HepG2 (cell line): ENCODE measurements around the gene HKDC1. TPM values are rescaled to one million over a fixed set of nuclear protein-coding genes. Genes with fewer than 3 reads are reported as not detected.
"Not testable (repeated sequence)": the region's sequence is repeated elsewhere in the genome, so short reads cannot be mapped to it uniquely, and the experiment has no call there.

ENCODE experiments used
- ATAC-seq: fragments of 200-7000 bp; cut with Tn5 transposase; 3 replicates; pipeline ENCODE4 v1.9.1; 2020; ENCODE audit warnings: mild to moderate bottlenecking, moderate library complexity
- BruUV-seq: library from RNA; stranded (reverse); fragments of 400-500 nt; replicated peaks from 2 replicates; lab custom pipeline; 2021; lab: Mats Ljungman, UMichigan
- CTCF ChIA-PET: fragments of 300-600 bp; formaldehyde crosslinking; extraction: SDS; loops from one replicate; lab custom pipeline; 2021; ENCODE audit warnings: low total read pairs, inconsistent platforms, low intra/inter-chr PET ratio; lab: Yijun Ruan, JAX
- POLR2A ChIA-PET: fragments of 350-600 bp; sonication (Branson Sonifier 250); formaldehyde crosslinking; loops from one replicate; lab custom pipeline; 2020; ENCODE audit warnings: antibody characterized with exemption, inconsistent platforms; lab: Yijun Ruan, JAX
- DNase-seq: peaks from one replicate; pipeline ENCODE4 v3.0.0-alpha.2; 2015; ENCODE audit warnings: low spot score
- FAIRE-seq: peaks from 3 replicates; lab custom pipeline; 2011; peaks lifted over from hg19 to GRCh38; lab: Jason Lieb, UNC
- H2AFZ ChIP-seq: one replicate; pipeline ENCODE4 v1.6.1; 2011; ENCODE audit warnings: low read length, inconsistent platforms
- H3K27ac ChIP-seq: fragments of 300-600 bp; 3 replicates; pipeline ENCODE4 v1.8.0; 2011; ENCODE audit warnings: mixed run types, mild to moderate bottlenecking, mixed read lengths, low read length, inconsistent platforms; ENCODE audit not compliant: insufficient read depth; ENCODE audit errors: extremely low read length
- H3K27me3 ChIP-seq, 2 experiments: fragments of 200-600 bp in 1 of 2; 2 replicates in 1 of 2; 3 replicates in 1 of 2; pipeline versions ENCODE4 v1.6.0 to v1.8.0; 2011; ENCODE audit warnings: low read length in 2 of 2, mild to moderate bottlenecking in 2 of 2, moderate library complexity in 2 of 2, inconsistent platforms in 1 of 2; ENCODE audit not compliant: insufficient read depth in 2 of 2, control insufficient read depth in 1 of 2
- H3K36me3 ChIP-seq, 2 experiments: fragments of 200-600 bp in 1 of 2; replicated peaks in 1 of 2; 2 replicates in 1 of 2; 3 replicates in 1 of 2; pipeline versions ENCODE4 v1.5.1 to v1.8.0; 2011; ENCODE audit warnings: low read length in 2 of 2, inconsistent platforms in 1 of 2; ENCODE audit not compliant: insufficient read depth in 2 of 2, control insufficient read depth in 1 of 2
- H3K4me1 ChIP-seq: 2 replicates; pipeline ENCODE4 v1.5.1; 2012; ENCODE audit warnings: low read length, inconsistent platforms; ENCODE audit not compliant: insufficient read depth
- H3K4me2 ChIP-seq: 2 replicates; pipeline ENCODE4 v1.6.0; 2011; ENCODE audit warnings: low read depth, low read length, inconsistent platforms
- H3K4me3 ChIP-seq, 3 experiments: fragments of 200-600 bp in 1 of 3; sonication (generic), shearing (Covaris generic) in 1 of 3; replicated peaks in 1 of 3; 2 replicates each; pipeline ENCODE4 v1.5.1; 2011 to 2016; ENCODE audit warnings: low read length in 3 of 3, inconsistent platforms in 2 of 3, low read depth in 2 of 3, mild to moderate bottlenecking in 2 of 3, control low read depth in 1 of 3, mixed read lengths in 1 of 3; ENCODE audit not compliant: insufficient read depth in 1 of 3
- H3K79me2 ChIP-seq: one replicate; pipeline ENCODE4 v1.6.1; 2011; ENCODE audit warnings: low read length, inconsistent platforms; ENCODE audit not compliant: insufficient read depth
- H3K9ac ChIP-seq: 2 replicates; pipeline ENCODE4 v1.6.0; 2011; ENCODE audit warnings: mild to moderate bottlenecking, low read depth, low read length, inconsistent platforms; ENCODE audit not compliant: insufficient read depth
- H3K9me3 ChIP-seq: 2 replicates; pipeline ENCODE4 v1.5.1; 2012; ENCODE audit warnings: mild to moderate bottlenecking, low read length
- H4K20me1 ChIP-seq: 2 replicates; pipeline ENCODE4 v1.6.0; 2011; ENCODE audit warnings: inconsistent platforms, mild to moderate bottlenecking, low read length, moderate library complexity; ENCODE audit not compliant: insufficient read depth
- BRCA1 ChIP-seq: sonication (generic); formaldehyde crosslinking; IDR thresholded peaks from 2 replicates; pipeline ENCODE4 v1.4.0; 2020; ENCODE audit warnings: missing genetic modification reagents
- DNMT3B ChIP-seq: conservative IDR thresholded peaks from 2 replicates; pipeline ENCODE4 v1.6.1; 2016; ENCODE audit warnings: missing biosample characterization, control low read depth
- RAD51 ChIP-seq: fragments of 450-650 bp; IDR thresholded peaks from 2 replicates; pipeline ENCODE4 v1.6.1; 2016; ENCODE audit warnings: borderline replicate concordance
- SIX1 ChIP-seq: sonication (generic); formaldehyde crosslinking; IDR thresholded peaks from 2 replicates; pipeline ENCODE4 v1.4.0; 2020; ENCODE audit warnings: missing genetic modification reagents, borderline replicate concordance
- XBP1 ChIP-seq: sonication (generic); formaldehyde crosslinking; IDR thresholded peaks from 2 replicates; pipeline ENCODE4 v1.5.0; 2020; ENCODE audit warnings: missing genetic modification reagents
- ZNF335 ChIP-seq: sonication (generic); formaldehyde crosslinking; IDR thresholded peaks from 2 replicates; pipeline ENCODE4 v1.4.0; 2020; ENCODE audit warnings: missing genetic modification reagents
- WGBS: methylation state at CpG from one replicate; pipeline ENCODE4 v1.1.6; 2017; ENCODE audit warnings: low lambda C conversion rate; 5-methylcytosine and 5-hydroxymethylcytosine counted together
- in situ Hi-C: cut with HindIII; loops from 2 replicates; pipeline ENCODE4 v1.10.0; 2017; ENCODE audit warnings: low pct_unique_long_range_greater_than_20kb; ENCODE audit not compliant: extremely low pct_ligation_motif_present
- intact Hi-C: fragments of 100-400 bp; cut with micrococcal nuclease; formaldehyde crosslinking; loops from one replicate; pipeline ENCODE4 v1.10.0; 2022; ENCODE audit not compliant: unreplicated experiment
- polyA plus RNA-seq, 8 experiments: library from polyadenylated mRNA; depleted of rRNA in 3 of 8; stranded (reverse) in 7 of 8; unstranded in 1 of 8; fragments of >200 nt; fragmentation: Illumina TruSeq in 4 of 8; extraction: Trizol in 4 of 8; gene quantifications; 2 replicates each; pipeline versions ENCODE4 v1.2.1 to v1.2.3, GENCODE V29; 2011 to 2016; ENCODE audit warnings: low read depth in 4 of 8, missing spikeins in 1 of 8, mixed read lengths in 1 of 8; ENCODE audit not compliant: insufficient read depth in 1 of 8
- total RNA-seq, 5 experiments: library from RNA; depleted of rRNA; stranded (reverse); fragments of >200 nt; fragmentation: Illumina TruSeq; extraction: Trizol; gene quantifications; 2 replicates each; pipeline ENCODE4 v1.2.3, GENCODE V29; 2016; ENCODE audit warnings: low read depth in 1 of 5
- TF ChIP-seq, protein P1 (sequence below): sonication (generic); formaldehyde crosslinking; IDR thresholded peaks from 2 replicates; pipeline ENCODE4 v1.4.0; 2020; ENCODE audit warnings: missing genetic modification reagents

Gene HKDC1
- total and polyA plus RNA-seq, 2 of the 13 experiments (the other 11 are each of a cell fraction or from before 2014, with no cell fraction given), result 8.1 to 12.4 TPM

DNA sequence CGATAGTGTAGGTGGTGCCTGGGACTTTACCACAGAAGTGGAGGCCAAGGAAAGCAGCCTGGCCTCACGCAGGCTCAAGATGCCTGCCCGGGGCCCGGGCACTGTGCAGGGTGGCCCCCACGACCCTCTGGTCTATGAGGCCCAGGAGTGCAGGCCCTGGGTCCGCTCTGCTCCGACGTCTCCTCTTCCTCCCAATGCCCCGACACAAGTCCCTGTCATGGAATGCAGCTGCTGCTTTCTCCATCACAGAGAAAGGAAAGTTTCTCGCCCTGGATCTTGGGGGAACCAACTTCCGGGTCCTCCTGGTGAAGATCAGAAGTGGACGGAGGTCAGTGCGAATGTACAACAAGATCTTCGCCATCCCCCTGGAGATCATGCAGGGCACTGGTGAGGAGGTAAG is 29.9 kb downstream of the HKDC1 start (continued):
- TF ChIP-seq, protein P1, sequence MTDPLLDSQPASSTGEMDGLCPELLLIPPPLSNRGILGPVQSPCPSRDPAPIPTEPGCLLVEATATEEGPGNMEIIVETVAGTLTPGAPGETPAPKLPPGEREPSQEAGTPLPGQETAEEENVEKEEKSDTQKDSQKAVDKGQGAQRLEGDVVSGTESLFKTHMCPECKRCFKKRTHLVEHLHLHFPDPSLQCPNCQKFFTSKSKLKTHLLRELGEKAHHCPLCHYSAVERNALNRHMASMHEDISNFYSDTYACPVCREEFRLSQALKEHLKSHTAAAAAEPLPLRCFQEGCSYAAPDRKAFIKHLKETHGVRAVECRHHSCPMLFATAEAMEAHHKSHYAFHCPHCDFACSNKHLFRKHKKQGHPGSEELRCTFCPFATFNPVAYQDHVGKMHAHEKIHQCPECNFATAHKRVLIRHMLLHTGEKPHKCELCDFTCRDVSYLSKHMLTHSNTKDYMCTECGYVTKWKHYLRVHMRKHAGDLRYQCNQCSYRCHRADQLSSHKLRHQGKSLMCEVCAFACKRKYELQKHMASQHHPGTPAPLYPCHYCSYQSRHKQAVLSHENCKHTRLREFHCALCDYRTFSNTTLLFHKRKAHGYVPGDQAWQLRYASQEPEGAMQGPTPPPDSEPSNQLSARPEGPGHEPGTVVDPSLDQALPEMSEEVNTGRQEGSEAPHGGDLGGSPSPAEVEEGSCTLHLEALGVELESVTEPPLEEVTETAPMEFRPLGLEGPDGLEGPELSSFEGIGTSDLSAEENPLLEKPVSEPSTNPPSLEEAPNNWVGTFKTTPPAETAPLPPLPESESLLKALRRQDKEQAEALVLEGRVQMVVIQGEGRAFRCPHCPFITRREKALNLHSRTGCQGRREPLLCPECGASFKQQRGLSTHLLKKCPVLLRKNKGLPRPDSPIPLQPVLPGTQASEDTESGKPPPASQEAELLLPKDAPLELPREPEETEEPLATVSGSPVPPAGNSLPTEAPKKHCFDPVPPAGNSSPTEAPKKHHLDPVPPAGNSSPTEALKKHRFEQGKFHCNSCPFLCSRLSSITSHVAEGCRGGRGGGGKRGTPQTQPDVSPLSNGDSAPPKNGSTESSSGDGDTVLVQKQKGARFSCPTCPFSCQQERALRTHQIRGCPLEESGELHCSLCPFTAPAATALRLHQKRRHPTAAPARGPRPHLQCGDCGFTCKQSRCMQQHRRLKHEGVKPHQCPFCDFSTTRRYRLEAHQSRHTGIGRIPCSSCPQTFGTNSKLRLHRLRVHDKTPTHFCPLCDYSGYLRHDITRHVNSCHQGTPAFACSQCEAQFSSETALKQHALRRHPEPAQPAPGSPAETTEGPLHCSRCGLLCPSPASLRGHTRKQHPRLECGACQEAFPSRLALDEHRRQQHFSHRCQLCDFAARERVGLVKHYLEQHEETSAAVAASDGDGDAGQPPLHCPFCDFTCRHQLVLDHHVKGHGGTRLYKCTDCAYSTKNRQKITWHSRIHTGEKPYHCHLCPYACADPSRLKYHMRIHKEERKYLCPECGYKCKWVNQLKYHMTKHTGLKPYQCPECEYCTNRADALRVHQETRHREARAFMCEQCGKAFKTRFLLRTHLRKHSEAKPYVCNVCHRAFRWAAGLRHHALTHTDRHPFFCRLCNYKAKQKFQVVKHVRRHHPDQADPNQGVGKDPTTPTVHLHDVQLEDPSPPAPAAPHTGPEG (CRISPR knock-in tag), result no peak
- TF ChIP-seq XBP1 (CRISPR knock-in tag), result no peak
- no peak for TF ChIP-seq RAD51
- TF ChIP-seq BRCA1 (CRISPR knock-in tag), result no peak
- no peak for TF ChIP-seq ZNF335 (CRISPR knock-in tag)
- TF ChIP-seq DNMT3B (CRISPR knock-in tag), result no peak
- TF ChIP-seq SIX1 (CRISPR knock-in tag), result no peak

DNA sequence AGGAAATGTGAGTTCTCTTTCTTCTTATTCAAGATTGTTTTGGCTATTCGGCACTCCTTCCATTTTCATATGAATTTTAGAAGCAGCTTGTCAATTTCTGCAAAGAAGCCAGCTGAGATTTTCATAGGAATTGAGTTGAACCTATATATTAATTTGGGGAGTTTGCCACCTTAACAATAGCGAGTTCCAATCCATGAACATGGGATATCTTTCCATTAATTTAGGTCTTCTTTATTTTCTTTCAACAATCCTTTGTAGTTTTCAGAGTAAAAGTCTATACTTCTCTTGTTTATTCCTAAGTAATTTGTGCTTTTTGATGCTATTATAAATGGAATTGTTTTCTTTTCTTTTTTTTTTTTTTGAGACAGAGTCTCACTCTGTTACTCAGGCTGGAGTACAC is 31.3 kb downstream of the HKDC1 start:
- in situ Hi-C loops, BruUV-seq: not testable (repeated sequence)

More for the DNA sequence above, 31.3 kb downstream of the HKDC1 start:
- intact Hi-C loops, H3K36me3 ChIP-seq, FAIRE-seq, H3K79me2 ChIP-seq, H3K27me3 ChIP-seq, H4K20me1 ChIP-seq, H2AFZ ChIP-seq, H3K27ac ChIP-seq, DNase-seq, H3K9ac ChIP-seq, H3K9me3 ChIP-seq, H3K4me2 ChIP-seq, POLR2A ChIA-PET, H3K4me1 ChIP-seq, ATAC-seq, H3K4me3 ChIP-seq, CTCF ChIA-PET: not testable (repeated sequence)
- 92% methylated on average over 2 of the region's 2 CpGs for WGBS
